HG03558 (cell line): ENCODE results near the gene HS1BP3.

Experiments
- ATAC-seq: cut with Tn5 transposase; IDR thresholded peaks from one replicate; pipeline ENCODE4 v1.9.1; 2021; ENCODE audit warnings: moderate number of reproducible peaks; ENCODE audit not compliant: unreplicated experiment; ENCODE audit errors: extremely low read depth

The HS1BP3 gene

DNA sequence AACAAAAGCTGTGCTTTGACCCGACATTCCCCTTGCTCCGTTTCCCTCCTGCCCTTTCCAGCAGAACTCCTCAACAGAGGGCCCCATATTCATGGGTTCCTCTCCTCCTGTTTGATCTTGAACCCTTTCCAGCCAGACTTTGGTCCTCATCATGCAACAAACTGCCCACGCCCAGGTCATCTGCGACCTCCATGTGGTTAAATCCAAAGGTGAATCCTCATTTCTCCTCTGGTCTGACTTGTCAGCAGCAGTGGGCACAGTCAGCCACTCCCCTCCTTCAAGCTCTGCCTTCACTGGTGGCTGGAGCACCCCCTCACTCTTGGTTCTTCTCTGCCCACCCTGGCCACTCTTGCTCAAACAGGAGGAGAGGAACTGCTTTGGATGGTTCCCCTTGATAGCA is 2.7 kb downstream of the HS1BP3 start:
- ATAC-seq, result no peak

DNA sequence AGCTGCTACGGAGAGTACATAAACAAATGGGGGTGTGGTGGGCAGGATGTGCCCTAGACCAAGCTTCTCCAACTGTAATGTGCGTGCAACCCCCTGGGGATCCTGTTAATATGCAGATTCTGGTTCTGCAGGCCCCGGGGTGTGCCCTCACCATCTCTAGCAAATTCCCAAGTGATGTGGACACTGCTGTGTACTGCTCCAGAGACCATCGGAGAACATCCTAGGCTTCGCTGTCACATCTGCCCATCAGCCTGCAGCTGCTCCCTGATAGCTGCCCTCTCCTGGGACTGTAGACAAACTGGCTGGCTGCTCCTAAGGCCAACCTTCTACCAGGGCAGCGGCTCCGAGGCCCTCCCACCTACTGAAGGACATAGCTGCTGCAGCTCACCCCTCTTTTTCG is 3.2 kb downstream of the HS1BP3 start:
- no peak for ATAC-seq

DNA sequence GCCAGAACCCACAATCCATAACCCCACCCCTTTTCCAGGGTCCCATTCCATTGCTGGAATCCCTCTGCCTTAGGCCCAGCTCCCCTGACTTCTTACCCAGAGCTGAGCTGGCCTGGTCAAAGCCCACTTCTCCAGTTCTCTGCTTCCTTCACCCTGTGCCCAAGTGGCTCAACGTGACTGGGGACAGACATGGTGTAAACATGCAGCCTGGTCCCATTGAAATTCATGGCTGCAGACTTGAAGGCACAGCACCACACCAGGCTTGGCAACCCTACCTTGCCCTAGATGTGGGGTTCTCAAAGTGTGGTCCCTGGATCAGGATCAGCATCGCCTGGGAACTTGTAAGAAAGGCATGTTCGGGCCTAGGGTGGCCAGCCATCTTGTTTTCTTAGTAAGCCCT is 3.7 kb downstream of the HS1BP3 start:
- no peak for ATAC-seq

DNA sequence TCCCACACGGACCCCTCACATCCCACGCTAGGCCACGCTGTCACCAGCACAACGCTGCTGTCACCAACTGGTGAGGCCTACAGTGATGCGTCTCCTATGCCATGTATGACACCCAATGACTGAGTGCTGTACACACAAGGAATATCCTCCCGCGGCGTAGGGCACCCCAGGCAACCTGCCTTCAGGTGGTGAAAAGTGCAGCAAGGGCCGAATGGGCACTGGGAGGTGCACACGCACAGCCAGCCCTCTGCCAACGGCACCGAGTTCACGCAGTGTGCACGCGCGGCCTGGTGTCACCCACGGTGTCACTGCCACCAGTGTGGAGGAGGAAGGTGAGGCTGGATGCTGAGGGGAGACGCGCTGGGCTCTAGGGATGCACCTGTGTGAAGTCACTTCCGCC is 4.5 kb downstream of the HS1BP3 start:
- no peak for ATAC-seq

DNA sequence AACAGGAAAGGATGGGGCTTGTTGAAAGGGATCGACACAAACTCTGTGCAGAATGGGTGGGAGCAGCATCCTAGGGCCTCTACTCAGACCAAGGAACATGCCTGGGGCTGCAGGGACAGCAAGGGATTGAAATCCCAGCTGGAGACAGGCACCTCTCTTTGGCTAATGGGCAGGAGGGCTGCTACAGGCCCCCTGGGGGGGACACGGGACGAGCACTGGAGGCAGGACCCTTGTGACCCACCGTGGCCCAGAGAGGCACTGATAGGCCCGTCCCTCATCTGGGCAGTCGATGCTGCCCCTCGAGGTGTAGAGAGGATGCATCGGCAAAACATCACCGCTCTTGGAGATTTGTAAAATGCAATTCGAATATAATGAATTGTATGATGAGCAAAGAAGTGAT is 5.1 kb downstream of the HS1BP3 start:
- no peak for ATAC-seq

DNA sequence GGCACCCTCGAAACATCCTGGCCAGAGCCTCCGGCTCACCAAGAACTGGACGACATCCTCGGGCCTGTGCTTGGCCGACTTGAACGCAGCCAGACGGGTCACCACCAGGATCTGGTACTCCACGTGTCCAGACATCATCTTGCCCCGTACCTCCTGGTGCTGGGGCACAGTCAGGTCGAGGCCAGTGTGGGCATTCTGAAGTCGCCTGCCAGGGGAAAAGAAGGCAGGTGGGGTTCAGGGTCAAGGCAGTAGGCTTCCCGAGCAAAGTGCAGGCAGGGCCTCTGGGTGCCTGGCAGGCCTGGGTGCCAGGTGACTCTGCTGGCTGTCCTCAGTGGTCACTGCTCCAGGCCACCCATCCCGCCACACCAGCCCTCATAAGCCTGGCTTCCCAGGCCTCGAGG is 5.6 kb downstream of the HS1BP3 start:
- ATAC-seq, result no peak

DNA sequence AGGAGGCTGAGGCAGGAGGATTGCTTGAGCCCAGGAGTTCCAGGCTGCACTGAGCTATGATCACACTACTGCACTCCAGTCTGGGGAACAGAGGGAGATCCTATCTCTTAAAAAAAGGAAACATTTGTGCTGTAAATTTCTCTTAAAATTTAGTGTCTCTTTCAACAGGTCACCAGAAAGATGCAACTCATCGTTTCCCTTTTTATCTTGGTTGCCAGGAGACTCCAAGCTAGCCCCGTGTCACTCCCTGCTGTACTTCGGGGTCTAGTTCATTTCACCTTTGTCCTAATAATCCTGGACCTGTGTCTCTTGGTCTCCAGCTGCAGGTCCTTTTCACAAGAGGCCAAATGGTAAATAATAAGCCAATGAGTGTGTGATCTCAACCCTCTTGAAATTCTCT is 7.1 kb downstream of the HS1BP3 start:
- no peak for ATAC-seq

DNA sequence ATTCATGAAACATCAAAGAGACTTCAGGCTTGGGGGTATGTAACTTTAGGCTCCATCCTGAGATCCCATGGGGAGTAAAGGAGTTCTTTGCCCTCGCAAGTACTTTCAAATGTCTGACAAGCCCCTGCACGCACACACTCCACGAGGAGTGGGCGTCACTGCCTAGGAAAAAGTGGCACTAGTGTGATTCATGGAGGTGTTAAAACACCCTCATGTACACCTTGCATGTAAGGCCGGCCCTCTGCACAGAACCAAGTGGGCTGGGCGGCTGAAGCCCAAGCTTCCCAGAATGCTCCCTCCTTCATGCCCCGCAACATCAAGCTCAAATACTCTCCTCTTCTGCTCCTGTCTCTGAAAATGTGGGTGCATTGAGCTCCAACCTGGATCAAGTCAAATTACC is 7.8 kb downstream of the HS1BP3 start:
- no peak for ATAC-seq

DNA sequence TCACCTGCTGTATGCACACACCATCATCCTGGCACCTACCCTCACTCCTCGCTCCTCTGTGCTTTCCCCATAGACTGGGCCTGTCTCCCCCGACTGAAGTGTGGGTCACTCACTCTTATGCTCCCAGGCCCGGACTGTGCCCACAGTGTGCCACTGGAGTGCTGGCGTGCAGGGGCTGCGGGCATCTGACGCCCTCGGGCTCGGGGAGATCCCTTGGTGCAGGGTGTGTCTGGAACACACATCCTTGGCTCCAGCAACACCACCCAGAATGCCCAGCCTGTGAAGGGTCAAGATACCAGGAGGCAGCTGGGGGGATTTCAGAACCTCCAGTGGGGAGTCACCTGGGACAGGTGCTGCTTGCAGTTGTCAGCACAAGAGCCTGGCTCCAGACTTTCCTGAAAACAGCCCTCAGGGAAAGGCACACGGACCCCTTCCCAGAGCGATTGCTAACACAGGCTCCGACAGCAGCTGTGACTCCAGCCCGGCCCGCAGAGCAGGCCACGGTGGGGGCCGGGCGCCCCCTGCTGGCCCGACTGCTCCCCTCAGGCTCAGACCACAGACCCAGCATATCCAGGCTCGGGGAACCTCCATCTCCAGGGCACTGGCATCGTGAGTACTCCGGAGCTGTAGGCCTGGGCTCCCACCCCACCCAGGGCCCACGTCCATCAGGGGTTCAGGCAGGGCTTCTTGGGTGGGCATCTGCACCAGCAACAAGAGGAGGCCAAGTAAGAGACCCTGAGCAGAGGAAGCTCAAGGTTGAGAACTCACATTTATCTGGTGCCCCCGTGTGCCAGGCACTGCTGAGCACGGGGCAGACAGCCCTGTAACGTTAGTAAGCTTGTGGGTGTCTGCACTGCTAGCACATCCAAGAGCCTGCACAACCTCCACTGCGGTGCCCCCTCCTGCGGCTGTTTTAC is 8.6 kb downstream of the HS1BP3 start:
- peak; percentile 85 for ATAC-seq

DNA sequence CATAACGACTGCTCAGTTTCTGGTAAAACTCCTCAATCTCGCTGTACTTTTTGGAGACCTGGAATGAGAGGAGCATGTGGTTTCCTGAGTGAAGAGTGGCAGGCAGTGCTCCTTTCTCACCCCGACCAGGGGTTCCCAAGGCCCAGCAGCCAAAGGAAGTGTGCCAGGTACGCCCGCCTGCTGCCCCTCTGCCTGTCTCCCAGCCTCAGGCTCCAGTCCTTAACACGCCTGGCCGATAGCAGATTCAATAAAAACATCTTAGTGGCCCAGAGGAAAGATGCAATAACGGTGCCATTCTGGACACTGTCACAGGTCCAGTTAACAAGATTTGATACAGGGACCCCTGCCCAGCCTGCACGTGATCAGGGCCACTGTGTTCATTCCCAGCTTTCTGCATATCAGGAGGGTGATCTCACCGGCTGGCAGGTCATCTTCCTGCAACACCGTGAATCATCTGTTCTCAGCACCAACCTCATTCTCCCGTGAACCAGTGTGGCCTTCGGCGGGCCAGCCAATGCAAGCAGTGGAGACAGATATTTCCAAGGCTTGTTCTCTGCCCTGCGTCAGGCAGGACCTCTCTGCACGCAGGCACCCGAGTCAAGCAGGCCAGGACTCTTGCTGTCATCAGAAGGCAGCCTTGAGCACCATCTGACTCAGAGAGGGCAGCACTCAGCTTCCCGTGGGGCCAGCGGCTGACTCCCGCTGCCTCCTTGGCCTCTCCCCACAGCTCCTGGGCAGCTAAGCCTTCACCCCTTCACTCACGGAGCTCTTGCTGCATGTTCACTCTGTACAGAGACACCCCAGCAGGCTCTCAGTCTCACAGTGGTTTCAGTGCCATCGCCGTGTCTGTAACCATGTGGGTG is 9.5 kb downstream of the HS1BP3 start:
- ATAC-seq, result no peak

DNA sequence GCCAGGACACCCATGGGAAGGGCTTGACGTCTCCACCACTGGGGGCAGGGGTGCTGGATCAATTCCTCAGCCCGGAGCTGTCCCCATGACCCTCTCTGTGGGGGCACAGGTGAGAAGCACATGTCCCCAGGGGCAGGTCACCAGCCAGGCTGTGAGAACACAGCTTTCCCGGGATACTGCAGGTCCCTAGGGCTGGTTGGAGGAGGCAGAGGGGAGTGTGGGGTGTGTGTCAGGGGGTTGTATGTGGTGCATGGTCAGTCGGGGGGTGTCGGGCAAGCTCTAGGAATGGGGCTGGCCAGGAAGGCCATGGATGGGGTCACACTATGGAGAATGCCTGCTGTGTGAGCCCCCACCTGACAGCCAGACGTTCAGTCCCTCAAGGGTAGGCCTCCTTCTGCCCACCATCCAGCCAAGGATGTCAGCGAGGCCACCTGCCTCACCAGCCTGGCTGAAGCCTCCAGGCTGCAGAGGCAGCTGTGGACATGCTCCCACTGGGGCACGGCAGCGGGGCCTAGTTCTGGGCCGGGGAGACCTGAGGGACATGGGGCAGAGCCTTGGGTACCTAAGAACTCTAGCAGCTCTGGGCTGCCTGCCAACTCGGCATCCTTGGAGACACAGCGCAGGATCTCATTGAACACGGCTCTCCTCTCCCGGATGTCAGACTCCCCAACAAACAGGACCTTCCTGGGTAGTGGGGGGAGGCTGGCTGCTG is 10.3 kb downstream of the HS1BP3 start:
- ATAC-seq, result no peak

DNA sequence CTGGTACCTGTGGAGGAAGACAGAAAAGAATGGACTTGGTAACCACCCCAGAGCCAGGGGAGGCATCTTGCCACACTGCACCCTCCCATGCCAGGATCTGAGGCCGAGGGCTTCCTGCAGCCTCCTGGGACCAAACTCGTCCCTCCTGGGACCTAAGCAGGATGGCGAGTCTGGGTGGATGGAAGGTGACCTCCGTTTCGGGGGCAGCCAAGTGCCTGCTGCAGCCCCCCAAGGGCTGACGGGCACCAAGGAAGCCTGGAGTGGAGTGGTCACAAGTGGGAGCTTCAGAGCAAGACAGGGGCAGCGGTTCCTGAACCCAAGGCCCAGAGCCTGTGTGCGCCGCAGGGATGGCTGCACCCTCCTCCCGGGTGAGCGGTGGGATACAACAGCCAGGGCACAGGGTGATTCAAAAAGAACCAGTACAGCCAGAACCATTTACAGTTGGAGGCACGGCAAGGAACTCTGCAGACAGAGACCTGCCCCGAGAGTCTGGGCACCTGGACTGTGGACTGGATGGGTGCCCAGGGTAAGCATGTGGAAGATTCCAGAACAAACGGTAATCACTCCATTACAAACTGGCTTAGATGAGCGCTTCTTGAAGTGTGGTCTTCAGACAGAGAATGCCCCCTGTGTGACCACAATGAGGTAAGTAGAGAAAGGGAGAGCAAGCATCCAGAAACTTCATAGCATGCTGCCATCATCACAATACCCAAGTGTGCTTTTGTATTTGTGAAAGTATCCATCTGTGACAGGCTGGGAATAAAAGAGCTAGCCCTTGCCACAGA is 12.1 kb downstream of the HS1BP3 start:
- no peak for ATAC-seq

DNA sequence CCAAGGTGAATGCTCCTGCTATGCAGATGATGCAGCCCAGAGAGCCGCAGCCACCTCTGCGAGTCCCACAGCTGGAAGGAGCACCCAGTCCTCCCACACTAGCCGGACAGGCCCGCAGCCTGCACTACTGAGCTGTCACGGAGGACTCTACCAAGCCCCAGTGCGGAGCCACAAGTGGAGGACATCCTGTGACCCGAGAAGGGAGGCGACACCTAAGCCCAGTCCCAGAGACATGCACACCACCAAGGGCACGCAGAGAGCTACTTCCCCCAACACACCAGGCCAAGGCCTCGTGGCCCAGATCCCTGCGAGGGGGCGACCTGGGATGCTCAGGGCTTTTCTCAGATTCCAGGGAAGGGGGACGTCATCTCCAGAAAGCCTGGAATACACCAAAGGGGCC is 12.9 kb downstream of the HS1BP3 start:
- no peak for ATAC-seq

DNA sequence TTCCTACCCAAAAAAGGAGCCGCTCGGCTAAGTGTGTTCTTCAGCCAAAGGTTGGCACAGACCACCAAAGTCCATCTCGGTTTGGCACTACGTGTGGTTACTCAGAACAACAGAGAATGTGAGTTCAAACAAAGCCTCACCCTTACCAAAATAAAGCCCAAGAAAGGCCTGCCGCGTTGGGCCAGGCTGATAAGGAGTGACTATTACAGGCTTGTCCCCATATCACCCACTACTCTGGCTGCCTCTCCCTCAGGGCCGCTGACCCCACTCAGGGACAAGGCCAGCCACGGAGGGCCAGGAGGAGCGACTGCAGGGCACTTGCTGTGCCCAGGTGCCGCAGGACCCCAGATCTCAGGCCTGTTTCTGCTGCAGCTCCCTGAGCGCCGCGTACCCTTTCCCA is 13.8 kb downstream of the HS1BP3 start:
- ATAC-seq, result no peak

DNA sequence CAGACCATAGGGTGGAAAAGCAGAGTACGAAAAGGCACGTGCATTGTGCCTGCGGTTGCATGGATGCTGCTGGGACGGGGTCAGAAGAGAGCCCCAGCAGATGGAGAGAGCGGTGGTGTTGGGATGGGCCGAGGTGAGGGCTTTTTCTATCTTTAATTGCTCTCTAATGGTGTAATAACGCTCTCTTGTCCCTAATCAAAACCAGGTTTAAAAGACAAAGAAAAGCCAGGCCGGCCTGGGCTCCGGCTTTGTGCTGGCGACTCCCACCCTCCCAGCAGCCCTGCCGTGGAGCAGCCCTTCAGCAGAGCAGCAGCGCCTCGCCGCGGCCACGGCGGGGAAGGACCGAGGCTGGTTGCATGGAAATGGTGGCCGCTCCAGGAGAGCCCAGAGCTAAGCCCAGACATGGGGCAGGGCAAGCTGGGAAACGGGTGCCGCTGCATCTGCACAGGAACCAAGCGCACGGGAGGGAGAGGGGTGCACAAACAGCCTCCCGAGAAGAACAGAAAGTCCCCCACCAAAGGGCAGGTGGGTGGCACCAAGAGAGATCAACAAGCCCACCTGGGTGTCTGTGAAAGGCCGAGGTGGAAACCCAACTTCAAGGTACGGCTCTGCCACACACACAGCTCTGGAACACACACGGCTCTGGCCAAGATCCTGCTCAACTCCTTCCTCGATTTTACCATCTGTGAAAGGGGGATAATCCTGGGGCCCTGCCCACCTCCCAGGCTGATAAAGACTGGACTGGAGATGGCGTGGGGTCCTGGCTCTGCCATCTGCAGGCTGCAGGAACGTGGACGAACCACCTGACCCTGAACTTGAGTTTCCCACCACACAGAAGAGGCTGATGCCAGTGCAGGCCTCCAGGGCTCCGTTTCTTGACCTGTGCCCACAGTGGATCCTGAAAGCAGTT is 15.0 kb downstream of the HS1BP3 start:
- ATAC-seq, result no peak

DNA sequence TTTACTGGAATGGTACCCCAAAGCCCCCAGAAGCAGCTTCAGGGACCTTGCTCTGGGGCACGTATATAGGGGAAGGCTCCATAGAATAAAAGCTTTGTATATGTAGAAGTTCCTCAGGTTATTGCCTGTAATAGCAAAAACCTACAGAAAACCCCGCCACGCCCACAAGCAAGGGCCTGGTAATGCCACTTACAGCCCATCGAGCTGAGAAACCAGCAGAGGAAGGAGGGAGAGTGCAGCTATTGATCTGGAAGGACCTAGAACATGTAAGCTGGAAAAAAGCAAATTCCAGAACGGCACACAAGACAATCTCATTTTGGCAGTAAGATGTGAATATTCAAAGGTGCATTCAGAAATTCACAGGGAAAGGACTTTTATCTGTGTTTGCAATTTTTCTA is 15.8 kb downstream of the HS1BP3 start:
- no peak for ATAC-seq

DNA sequence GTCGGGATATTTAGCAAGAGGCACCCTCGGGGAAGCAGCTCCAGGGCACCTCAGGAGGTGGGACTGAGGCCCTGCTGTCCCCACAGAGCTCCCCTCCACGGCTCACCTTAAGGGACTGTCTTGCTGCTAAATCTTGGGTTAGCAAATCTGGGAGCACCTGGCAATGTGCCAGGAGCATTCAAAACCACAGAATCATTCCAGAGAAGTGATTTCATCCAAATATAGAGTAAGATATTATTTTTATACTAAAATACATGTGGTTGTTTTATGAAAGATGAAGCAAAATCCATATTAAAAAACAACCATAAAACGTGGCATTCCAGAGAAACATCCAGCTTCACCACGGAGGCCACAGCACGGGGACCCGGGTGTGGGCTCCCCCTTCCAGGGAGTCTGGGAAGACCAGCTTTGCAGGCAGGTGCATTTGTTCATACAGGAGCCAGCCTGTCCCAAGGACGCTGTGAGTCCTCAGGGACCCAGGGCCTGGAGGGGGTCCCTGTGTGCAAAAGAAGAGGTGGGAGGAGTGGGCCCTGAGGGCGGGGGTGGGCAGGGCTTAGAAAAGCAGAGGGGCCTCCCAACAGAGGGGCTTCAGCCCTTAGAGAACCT is 16.3 kb downstream of the HS1BP3 start:
- ATAC-seq, result no peak

DNA sequence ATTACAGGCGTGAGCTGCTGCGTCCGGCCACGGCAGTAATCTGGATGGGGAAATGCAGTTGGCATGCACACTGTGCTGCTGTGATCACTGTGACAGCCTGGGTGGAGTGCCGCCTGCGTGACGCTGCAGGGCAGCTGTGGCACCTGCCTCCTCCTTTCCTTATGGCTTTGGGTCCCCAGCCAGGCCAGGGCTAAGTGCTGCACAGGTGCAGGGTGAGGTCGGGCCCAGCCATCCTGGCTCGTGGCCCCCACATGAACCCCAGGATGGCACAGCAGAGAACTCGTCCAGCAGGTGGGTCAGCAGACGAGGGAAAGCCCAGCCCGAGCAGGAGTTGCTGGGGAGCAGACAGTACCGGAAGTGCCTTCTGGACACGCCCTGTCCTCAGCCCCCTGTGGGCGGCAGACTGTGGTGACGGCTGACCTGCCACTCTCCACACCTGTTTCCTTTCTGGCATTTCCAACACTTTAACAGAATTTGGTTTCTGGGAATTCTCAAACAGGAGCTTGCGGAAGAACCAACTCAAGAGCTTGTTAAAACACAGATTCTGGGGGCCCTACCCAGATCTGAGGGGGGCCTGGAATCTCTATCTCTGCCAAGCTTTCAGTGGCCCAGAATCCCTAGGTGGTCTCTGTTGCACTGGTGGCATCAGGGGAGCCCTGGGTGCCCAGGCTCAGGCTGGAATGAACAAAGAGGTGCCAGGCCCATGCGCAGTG is 16.9 kb downstream of the HS1BP3 start:
- ATAC-seq, result no peak
